IMR-90 (cell line): ENCODE data around the gene NOP10.

Source experiments
- BHLHE40 ChIP-seq: fragments of 150-350 bp; IDR thresholded peaks from 2 replicates; pipeline ENCODE4 v1.6.1; 2016; ENCODE audit warnings: mild to moderate bottlenecking, low read depth, low read length
- CEBPB ChIP-seq: IDR thresholded peaks from 2 replicates; pipeline ENCODE4 v1.6.1; 2012; ENCODE audit warnings: low read depth, low read length, improper control_type of control experiment
- CHD1 ChIP-seq: IDR thresholded peaks from 2 replicates; pipeline ENCODE4 v1.6.1; 2012; ENCODE audit warnings: low read depth, low read length, improper control_type of control experiment
- FOS ChIP-seq: fragments of 150-350 bp; IDR thresholded peaks from 2 replicates; pipeline ENCODE4 v1.6.1; 2016; ENCODE audit warnings: low read depth, low read length
- MAFK ChIP-seq: IDR thresholded peaks from 2 replicates; pipeline ENCODE4 v1.6.1; 2012; ENCODE audit warnings: low read depth, low read length, improper control_type of control experiment
- MXI1 ChIP-seq: IDR thresholded peaks from 2 replicates; pipeline ENCODE4 v1.6.1; 2012; ENCODE audit warnings: low read depth, mild to moderate bottlenecking, low read length, moderate library complexity, borderline replicate concordance
- NFE2L2 ChIP-seq: fragments of 150-350 bp; IDR thresholded peaks from 2 replicates; pipeline ENCODE4 v1.6.1; 2016; ENCODE audit warnings: low read depth, mild to moderate bottlenecking, low read length
- POLR2A ChIP-seq: IDR thresholded peaks from 2 replicates; pipeline ENCODE4 v1.6.1; 2012; ENCODE audit warnings: mild to moderate bottlenecking, low read depth, low read length
- RAD21 ChIP-seq: IDR thresholded peaks from 2 replicates; pipeline ENCODE4 v1.6.1; 2012; ENCODE audit warnings: low read length, improper control_type of control experiment
- RCOR1 ChIP-seq: IDR thresholded peaks from 2 replicates; pipeline ENCODE4 v1.6.1; 2012; ENCODE audit warnings: mild to moderate bottlenecking, low read length, improper control_type of control experiment; ENCODE audit not compliant: insufficient replicate concordance
- RFX5 ChIP-seq: IDR thresholded peaks from 2 replicates; pipeline ENCODE4 v1.8.0; 2012; ENCODE audit warnings: low read depth, mild to moderate bottlenecking, low read length, moderate library complexity
- SMC3 ChIP-seq: fragments of 150-350 bp; IDR thresholded peaks from 2 replicates; pipeline ENCODE4 v1.6.1; 2016; ENCODE audit warnings: low read depth, mild to moderate bottlenecking, antibody characterized with exemption, low read length, moderate library complexity
- USF2 ChIP-seq: fragments of 150-350 bp; IDR thresholded peaks from 2 replicates; pipeline ENCODE4 v1.6.1; 2017; ENCODE audit warnings: mild to moderate bottlenecking, antibody characterized with exemption, low read length, low read depth
- TF ChIP-seq, protein P1 (sequence below): conservative IDR thresholded peaks from 2 replicates; pipeline ENCODE4 v1.5.1; 2012; ENCODE audit warnings: mild to moderate bottlenecking, low read depth, low read length, improper control_type of control experiment

- TF ChIP-seq, protein P1, sequence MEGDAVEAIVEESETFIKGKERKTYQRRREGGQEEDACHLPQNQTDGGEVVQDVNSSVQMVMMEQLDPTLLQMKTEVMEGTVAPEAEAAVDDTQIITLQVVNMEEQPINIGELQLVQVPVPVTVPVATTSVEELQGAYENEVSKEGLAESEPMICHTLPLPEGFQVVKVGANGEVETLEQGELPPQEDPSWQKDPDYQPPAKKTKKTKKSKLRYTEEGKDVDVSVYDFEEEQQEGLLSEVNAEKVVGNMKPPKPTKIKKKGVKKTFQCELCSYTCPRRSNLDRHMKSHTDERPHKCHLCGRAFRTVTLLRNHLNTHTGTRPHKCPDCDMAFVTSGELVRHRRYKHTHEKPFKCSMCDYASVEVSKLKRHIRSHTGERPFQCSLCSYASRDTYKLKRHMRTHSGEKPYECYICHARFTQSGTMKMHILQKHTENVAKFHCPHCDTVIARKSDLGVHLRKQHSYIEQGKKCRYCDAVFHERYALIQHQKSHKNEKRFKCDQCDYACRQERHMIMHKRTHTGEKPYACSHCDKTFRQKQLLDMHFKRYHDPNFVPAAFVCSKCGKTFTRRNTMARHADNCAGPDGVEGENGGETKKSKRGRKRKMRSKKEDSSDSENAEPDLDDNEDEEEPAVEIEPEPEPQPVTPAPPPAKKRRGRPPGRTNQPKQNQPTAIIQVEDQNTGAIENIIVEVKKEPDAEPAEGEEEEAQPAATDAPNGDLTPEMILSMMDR: no peak
- TF ChIP-seq BHLHE40 (no peak), POLR2A (no peak), SMC3 (no peak), RCOR1 (no peak), CEBPB (no peak), MXI1 (no peak), USF2 (no peak), NFE2L2 (no peak), RAD21 (no peak), MAFK (no peak), RFX5 (no peak), CHD1 (no peak), FOS (no peak)
These were observed 19.7 kb downstream of the NOP10 start for GRCh38 chr15:34323217-34323616.
